IMR-90 (cell line): ENCODE results near the gene EDN2. TPM values are rescaled to one million over a fixed set of nuclear protein-coding genes. Genes with fewer than 3 reads are reported as not detected.

Source experiments
- ATAC-seq: fragments of 200-7000 bp; cut with Tn5 transposase; 2 replicates; pipeline ENCODE4 v1.9.1; 2020; ENCODE audit warnings: low read depth, mild to moderate bottlenecking, moderate library complexity
- BruUV-seq: library from RNA; stranded (reverse); fragments of 400-500 nt; replicated peaks from 2 replicates; lab custom pipeline; 2021; lab: Mats Ljungman, UMichigan
- CTCF ChIA-PET: fragments of 300-600 bp; formaldehyde crosslinking; extraction: SDS; loops from one replicate; lab custom pipeline; 2021; ENCODE audit warnings: antibody characterized with exemption; lab: Yijun Ruan, JAX
- POLR2A ChIA-PET: fragments of 300-600 bp; sonication (Branson Sonifier 250); formaldehyde crosslinking; loops from one replicate; lab custom pipeline; 2022; ENCODE audit warnings: antibody characterized with exemption; ENCODE audit not compliant: unreplicated experiment; lab: Charles Lee
- DNase-seq: peaks from one replicate; pipeline ENCODE4 v3.0.0; 2013
- H2AFZ ChIP-seq: replicated peaks from 2 replicates; pipeline ENCODE3; 2013; ENCODE audit warnings: low read length, mild to moderate bottlenecking; ENCODE audit not compliant: poor library complexity
- H2AK5ac ChIP-seq: 2 replicates; pipeline ENCODE4 v1.6.1; 2013; ENCODE audit warnings: low read depth, low read length, inconsistent platforms
- H2AK9ac ChIP-seq: replicated peaks from 2 replicates; pipeline ENCODE3; 2013; ENCODE audit warnings: mild to moderate bottlenecking, low read depth, low read length, moderate library complexity; ENCODE audit not compliant: poor library complexity
- H2BK120ac ChIP-seq: 2 replicates; pipeline ENCODE4 v1.6.1; 2013; ENCODE audit warnings: low read depth, low read length, inconsistent platforms
- H2BK15ac ChIP-seq: 3 replicates; pipeline ENCODE4 v1.6.1; 2013; ENCODE audit warnings: low read depth, low read length, inconsistent platforms
- H2BK20ac ChIP-seq: 2 replicates; pipeline ENCODE4 v1.6.1; 2013; ENCODE audit warnings: low read depth, mild to moderate bottlenecking, inconsistent platforms, low read length, moderate library complexity
- H2BK5ac ChIP-seq: 2 replicates; pipeline ENCODE4 v1.6.1; 2013; ENCODE audit warnings: mild to moderate bottlenecking, low read depth, low read length, inconsistent platforms; ENCODE audit not compliant: poor library complexity, severe bottlenecking
- H3K14ac ChIP-seq: replicated peaks from 2 replicates; pipeline ENCODE4 v1.6.1; 2013; ENCODE audit warnings: low read depth, low read length, inconsistent platforms
- H3K18ac ChIP-seq: 2 replicates; pipeline ENCODE4 v1.6.1; 2013; ENCODE audit warnings: low read depth, low read length, control low read depth
- H3K23ac ChIP-seq: 2 replicates; pipeline ENCODE4 v1.6.1; 2013; ENCODE audit warnings: low read depth, low read length, inconsistent platforms
- H3K27ac ChIP-seq: 2 replicates; pipeline ENCODE4 v1.5.1; 2013; ENCODE audit warnings: mild to moderate bottlenecking, control low read depth, low read length; ENCODE audit not compliant: insufficient read depth
- H3K27me3 ChIP-seq: 2 replicates; pipeline ENCODE4 v1.6.1; 2013; ENCODE audit warnings: low read length; ENCODE audit not compliant: control insufficient read depth, insufficient read depth
- H3K36me3 ChIP-seq: 2 replicates; pipeline ENCODE4 v1.6.1; 2013; ENCODE audit warnings: low read length, mixed read lengths; ENCODE audit not compliant: control insufficient read depth, insufficient read depth
- H3K4ac ChIP-seq: 2 replicates; pipeline ENCODE4 v1.6.1; 2013; ENCODE audit warnings: low read depth, low read length, inconsistent platforms
- H3K4me1 ChIP-seq: 2 replicates; pipeline ENCODE4 v1.6.1; 2013; ENCODE audit warnings: low read length, mixed read lengths; ENCODE audit not compliant: control insufficient read depth, insufficient read depth
- H3K4me2 ChIP-seq: 2 replicates; pipeline ENCODE4 v1.6.1; 2013; ENCODE audit warnings: low read depth, mild to moderate bottlenecking, control low read depth, low read length, moderate library complexity
- H3K4me3 ChIP-seq: 2 replicates; pipeline ENCODE4 v1.5.1; 2013; ENCODE audit warnings: low read depth, mild to moderate bottlenecking, control low read depth, low read length, moderate library complexity; ENCODE audit not compliant: insufficient read depth
- H3K56ac ChIP-seq: 2 replicates; pipeline ENCODE4 v1.6.1; 2013; ENCODE audit warnings: low read length, inconsistent platforms; ENCODE audit not compliant: insufficient read depth; ENCODE audit errors: extremely low read depth
- H3K79me1 ChIP-seq, 2 experiments: 2 replicates each; pipeline ENCODE4 v1.6.1; 2013; ENCODE audit warnings: low read length in 2 of 2, inconsistent platforms in 1 of 2, low read depth in 1 of 2
- H3K9ac ChIP-seq: 2 replicates; pipeline ENCODE4 v1.6.1; 2013; ENCODE audit warnings: low read depth, low read length, control low read depth
- H3K9me1 ChIP-seq: 2 replicates; pipeline ENCODE4 v1.6.1; 2013; ENCODE audit warnings: low read length, inconsistent platforms; ENCODE audit not compliant: insufficient read depth
- H3K9me3 ChIP-seq: 2 replicates; pipeline ENCODE4 v1.6.1; 2013; ENCODE audit warnings: low read length; ENCODE audit not compliant: control insufficient read depth, insufficient read depth
- H4K20me1 ChIP-seq: 2 replicates; pipeline ENCODE4 v1.6.1; 2013; ENCODE audit warnings: low read length, inconsistent platforms; ENCODE audit not compliant: insufficient read depth
- H4K5ac ChIP-seq: 2 replicates; pipeline ENCODE4 v1.6.1; 2013; ENCODE audit warnings: mild to moderate bottlenecking, low read depth, low read length, control low read depth
- H4K8ac ChIP-seq, 2 experiments: 2 replicates each; pipeline ENCODE4 v1.6.1; 2013; ENCODE audit warnings: low read depth in 2 of 2, low read length in 2 of 2, control low read depth in 1 of 2, inconsistent platforms in 1 of 2
- H4K91ac ChIP-seq: 2 replicates; pipeline ENCODE4 v1.6.1; 2013; ENCODE audit warnings: low read depth, low read length, inconsistent platforms; ENCODE audit not compliant: insufficient read depth
- FOS ChIP-seq: fragments of 150-350 bp; IDR thresholded peaks from 2 replicates; pipeline ENCODE4 v1.6.1; 2016; ENCODE audit warnings: low read depth, low read length
- MAFK ChIP-seq: IDR thresholded peaks from 2 replicates; pipeline ENCODE4 v1.6.1; 2012; ENCODE audit warnings: low read depth, low read length, improper control_type of control experiment
- MAZ ChIP-seq: IDR thresholded peaks from 2 replicates; pipeline ENCODE4 v1.6.1; 2012; ENCODE audit warnings: low read depth, mild to moderate bottlenecking, low read length, improper control_type of control experiment, moderate library complexity, borderline replicate concordance
- MXI1 ChIP-seq: IDR thresholded peaks from 2 replicates; pipeline ENCODE4 v1.6.1; 2012; ENCODE audit warnings: low read depth, mild to moderate bottlenecking, low read length, moderate library complexity, borderline replicate concordance
- POLR2A ChIP-seq: IDR thresholded peaks from 2 replicates; pipeline ENCODE4 v1.6.1; 2012; ENCODE audit warnings: mild to moderate bottlenecking, low read depth, low read length
- USF2 ChIP-seq: fragments of 150-350 bp; IDR thresholded peaks from 2 replicates; pipeline ENCODE4 v1.6.1; 2017; ENCODE audit warnings: mild to moderate bottlenecking, antibody characterized with exemption, low read length, low read depth
- WGBS, 2 experiments: methylation state at CpG; one replicate each; pipeline versions ENCODE4 v1.1.5 to v1.1.7; 2013; ENCODE audit warnings: missing lambda C conversion rate in 2 of 2; ENCODE audit not compliant: insufficient read length in 1 of 2; ENCODE audit errors: extremely low coverage in 2 of 2; 5-methylcytosine and 5-hydroxymethylcytosine counted together
- dilution Hi-C: fragments of 300-500 bp; cut with HindIII; formaldehyde crosslinking; loops from one replicate; pipeline ENCODE4 v1.14.3; 2018; ENCODE audit warnings: low sequenced_read_pairs; ENCODE audit not compliant: unreplicated experiment
- in situ Hi-C: fragments of 300-500 bp; cut with MboI; formaldehyde crosslinking; loops from 3 replicates; pipeline ENCODE4 v1.14.3; 2019; ENCODE audit warnings: low sequenced_read_pairs, inconsistent platforms, mixed read lengths
- intact Hi-C: fragments of 100-400 bp; cut with micrococcal nuclease; formaldehyde crosslinking; loops from 2 replicates; pipeline ENCODE4 v1.10.0; 2022
- polyA plus RNA-seq, 3 experiments: library from polyadenylated mRNA; depleted of rRNA; stranded (reverse); fragments of >200 nt; gene quantifications; 2 replicates each; pipeline ENCODE4 v1.2.3, GENCODE V29; 2012; ENCODE audit warnings: low replicate concordance in 1 of 3
- total RNA-seq: library from RNA; depleted of rRNA; stranded (reverse); fragments of >200 nt; gene quantifications from 2 replicates; pipeline ENCODE4 v1.2.3, GENCODE V29; 2012

The EDN2 gene
- total and polyA plus RNA-seq, 2 of the 4 experiments (the other 2 are of a cell fraction): 0.27 TPM; not detected in 1

DNA sequence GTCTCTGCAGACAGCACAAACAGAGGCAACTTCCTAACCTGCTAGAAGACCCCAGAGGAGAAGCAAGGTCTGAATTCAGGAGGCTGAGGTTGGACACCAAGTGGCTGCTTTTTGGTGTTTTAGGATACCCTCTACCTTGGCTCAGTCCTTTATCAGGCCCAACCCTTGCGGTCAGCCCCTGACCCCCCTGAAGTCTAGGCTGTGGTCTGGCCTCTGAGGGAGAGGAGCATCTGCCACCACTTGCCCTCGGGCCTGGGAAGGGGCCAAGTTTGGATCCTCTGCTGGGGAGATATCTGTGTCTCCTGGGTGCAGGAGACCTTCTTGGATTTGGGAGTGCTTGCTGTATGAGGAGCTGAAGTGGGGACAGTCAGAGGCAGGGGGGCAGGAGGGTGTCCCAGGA, 21.0 kb downstream of the EDN2 start:
- no peaks in the 10 kb centered on the region for H3K9me3 ChIP-seq
- no peak overlapping the region for H4K8ac ChIP-seq
- H2BK20ac ChIP-seq: no peak overlapping the region
- no peak overlapping the region for H2BK5ac ChIP-seq
- no peak overlapping the region for H2BK120ac ChIP-seq
- in situ Hi-C loops (no loop called here), intact Hi-C loops (no loop called here), dilution Hi-C loops (no loop called here)
- H3K56ac ChIP-seq: no peak overlapping the region
- H3K4me2 ChIP-seq: no peak overlapping the region
- H3K18ac ChIP-seq: no peak overlapping the region
- no TSS peak for BruUV-seq
- H3K79me1 ChIP-seq: no peaks in the 10 kb centered on the region
- no peak overlapping the region for H3K4ac ChIP-seq
- ATAC-seq (no peak), DNase-seq (no peak)
- no peak overlapping the region for H3K4me3 ChIP-seq
- WGBS, 2 experiments: no CpG with 5 or more reads among the region's 2 CpGs
- H3K27me3 ChIP-seq: peaks cover 46% of the 10 kb centered on the region
- H4K91ac ChIP-seq: no peak overlapping the region
- H2AK5ac ChIP-seq: no peak overlapping the region
- H3K9ac ChIP-seq: no peak overlapping the region
- ChIA-PET CTCF (interaction anchor here (0.8 kb wide), 1 partner anchor 28 kb away, joined by 3 read pairs; no protein-coding TSS in a partner anchor), POLR2A (no interaction called here)
- H4K20me1 ChIP-seq: no peaks in the 10 kb centered on the region
- no peak overlapping the region for H3K23ac ChIP-seq
- H3K4me1 ChIP-seq: no peaks in the 10 kb centered on the region
- no peak overlapping the region for H2AK9ac ChIP-seq
- TF ChIP-seq MAFK (no peak), MXI1 (no peak), FOS (no peak), MAZ (no peak), POLR2A (no peak), USF2 (no peak)
- H3K14ac ChIP-seq: no peak overlapping the region
- H3K36me3 ChIP-seq: no peaks in the 10 kb centered on the region
- H3K27ac ChIP-seq: no peak overlapping the region
- H2BK15ac ChIP-seq: no peak overlapping the region
- H2AFZ ChIP-seq: no peak overlapping the region
- H3K9me1 ChIP-seq: no peaks in the 10 kb centered on the region
- no peak overlapping the region for H4K5ac ChIP-seq
